Activated CD8-positive, alpha-beta memory T cell treated with anti-CD3 and anti-CD28 coated beads, Interleukin-2, amount 50 U/mL, for 24 hours (primary cell): ENCODE data around the gene MCOLN3.
"Not testable (repeated sequence)": the region's sequence is repeated elsewhere in the genome, so short reads cannot be mapped to it uniquely, and the experiment has no call there.

Experiments
- DNase-seq: peaks from one replicate; pipeline ENCODE4 v3.0.0-alpha.2; 2020; ENCODE audit errors: extremely low read depth

MCOLN3 gene

GRCh38 chr1:85047472-85048295 lies 616 bp downstream of the MCOLN3 start:
- DNase-seq = no peak

GRCh38 chr1:85047144-85047471 lies 1.2 kb downstream of the MCOLN3 start:
- no peak for DNase-seq

- DNase-seq = no peak
Observed at GRCh38 chr1:85042413-85042812, 5.9 kb downstream of the MCOLN3 start.

- no peak for DNase-seq
Observed at GRCh38 chr1:85041793-85042192, 6.5 kb downstream of the MCOLN3 start.

GRCh38 chr1:85033221-85033620 lies 15.1 kb downstream of the MCOLN3 start:
- no peak for DNase-seq

- DNase-seq = no peak
Observed at GRCh38 chr1:85030536-85030935, 17.8 kb downstream of the MCOLN3 start.

- no peak for DNase-seq
Observed at GRCh38 chr1:85028151-85028550, 20.1 kb downstream of the MCOLN3 start.

- no peak for DNase-seq
Observed at GRCh38 chr1:85027242-85027983, 20.9 kb downstream of the MCOLN3 start.

GRCh38 chr1:85025940-85026339 lies 22.4 kb downstream of the MCOLN3 start:
- no peak for DNase-seq

GRCh38 chr1:85024736-85025135 lies 23.6 kb downstream of the MCOLN3 start:
- DNase-seq = no peak

GRCh38 chr1:85022700-85023099 lies 25.6 kb downstream of the MCOLN3 start:
- no peak for DNase-seq

GRCh38 chr1:85019994-85020393 lies 28.3 kb downstream of the MCOLN3 start:
- no peak for DNase-seq

GRCh38 chr1:85015826-85016225 lies 32.5 kb downstream of the MCOLN3 start:
- no peak for DNase-seq

- DNase-seq = not testable (repeated sequence)
Observed at GRCh38 chr1:85005641-85006040, 42.7 kb downstream of the MCOLN3 start.

GRCh38 chr1:85001742-85002141 lies 46.6 kb downstream of the MCOLN3 start:
- DNase-seq = no peak

GRCh38 chr1:84998642-84999280 lies 49.5 kb downstream of the MCOLN3 start:
- no peak for DNase-seq

- no peak for DNase-seq
Observed at GRCh38 chr1:84997667-84998600, 50.4 kb downstream of the MCOLN3 start.

- no peak for DNase-seq
Observed at GRCh38 chr1:84996846-84997666, 51.2 kb downstream of the MCOLN3 start, which contains the start of gene MCOLN2. Gene MCOLN2, minus strand, starts transcription at chr1:84997113. Its CDS starts 241 bp downstream, at chr1:84996872.

GRCh38 chr1:84995484-84996334 lies 52.6 kb downstream of the MCOLN3 start:
- no peak for DNase-seq
